ENCODE data around the gene CCNI. TPM values are rescaled to one million over a fixed set of nuclear protein-coding genes. Genes with fewer than 3 reads are reported as not detected.

The CCNI gene
- total and polyA plus RNA-seq, 2 of the 13 experiments (the other 11 are each of a cell fraction or from before 2014, with no cell fraction given) = 43.5 to 122 TPM

GRCh38 chr4:77075869-77076799, at the start of gene CCNI (continued):
- no peak for TF ChIP-seq ZNF580 (CRISPR knock-in tag; IDR thresholded peaks at IDR 0.05; ENCODE audit: borderline replicate concordance, low read depth)
- TF ChIP-seq HCFC1 (IDR thresholded peaks at IDR 0.05; ENCODE audit: low read depth, low read length) = peak; percentile 47; the same call in 1 of the 2 replicates
- TF ChIP-seq YEATS2 (CRISPR knock-in tag; IDR thresholded peaks at IDR 0.05; ENCODE audit: borderline replicate concordance) = peak; percentile 89
- no peak for TF ChIP-seq TFE3 (CRISPR knock-in tag; IDR thresholded peaks at IDR 0.05)
- TF ChIP-seq ZBTB25 (CRISPR knock-in tag; IDR thresholded peaks at IDR 0.05) = peak; percentile 59
- TF ChIP-seq SKIL (CRISPR knock-in tag; IDR thresholded peaks at IDR 0.05; ENCODE audit: borderline replicate concordance) = no peak
- TF ChIP-seq FOXM1 (CRISPR knock-in tag; IDR thresholded peaks at IDR 0.05) = no peak
- TF ChIP-seq PBX2 (CRISPR knock-in tag; IDR thresholded peaks at IDR 0.05) = no peak
- TF ChIP-seq ZNF280B (CRISPR knock-in tag; IDR thresholded peaks at IDR 0.05; ENCODE audit: borderline replicate concordance) = no peak; the same call in 1 of the 2 replicates
- peak; percentile 90 for TF ChIP-seq IKZF5 (CRISPR knock-in tag; IDR thresholded peaks at IDR 0.05)
- 0 out of 2 replicates have a peak, but pooled peaks have one; percentile 43 for TF ChIP-seq ZNF329 (CRISPR knock-in tag; IDR thresholded peaks at IDR 0.05; ENCODE audit: low read depth)
- TF ChIP-seq NR2C2 (CRISPR knock-in tag; IDR thresholded peaks at IDR 0.05; ENCODE audit: borderline replicate concordance) = peak; percentile 59; the same call in 1 of the 2 replicates
- TF ChIP-seq ZNF891 (CRISPR knock-in tag; IDR thresholded peaks at IDR 0.05) = peak; percentile 86
- TF ChIP-seq UBTF (CRISPR knock-in tag; IDR thresholded peaks at IDR 0.05) = peak; percentile 65
- TF ChIP-seq WIZ (CRISPR knock-in tag; IDR thresholded peaks at IDR 0.05) = no peak
- peak; percentile 88 for TF ChIP-seq KMT2B (CRISPR knock-in tag; IDR thresholded peaks at IDR 0.05)
